HFFc6 (cell line): ENCODE data around the gene ALDH4A1. TPM values are rescaled to one million over a fixed set of nuclear protein-coding genes. Genes with fewer than 3 reads are reported as not detected.

Experiments
- DNase-seq: peaks from one replicate; pipeline ENCODE4 v3.0.0-alpha.2; 2018
- H3K27ac Mint-ChIP-seq: 2 replicates; pipeline ENCODE4 v1.8.0; 2020; ENCODE audit warnings: mild to moderate bottlenecking, mixed read lengths
- H3K27me3 Mint-ChIP-seq: 2 replicates; pipeline ENCODE4 v1.8.0; 2021; ENCODE audit warnings: mild to moderate bottlenecking, moderate library complexity, mixed read lengths; ENCODE audit not compliant: insufficient read depth
- H3K36me3 Mint-ChIP-seq: 2 replicates; pipeline ENCODE4 v1.8.0; 2021; ENCODE audit warnings: low read depth, mixed read lengths
- H3K4me1 Mint-ChIP-seq: 2 replicates; pipeline ENCODE4 v1.8.0; 2020; ENCODE audit warnings: low read depth, mixed read lengths
- H3K4me3 Mint-ChIP-seq: 2 replicates; pipeline ENCODE4 v1.8.0; 2020; ENCODE audit warnings: mild to moderate bottlenecking, moderate library complexity, mixed read lengths
- H3K9me3 Mint-ChIP-seq: 2 replicates; pipeline ENCODE4 v1.8.0; 2020; ENCODE audit warnings: mild to moderate bottlenecking, mixed read lengths
- long read RNA-seq: library from polyadenylated mRNA; unstranded; transcript quantifications from one replicate; pipeline ENCODE4 v2.0.0, GENCODE V29; 2019
- total RNA-seq, 6 experiments: library from RNA; stranded (reverse); fragmentation: NEBNext Ultra II Directional; extraction: Animal tissue kit (Norgen Biotek cat#: 25700); gene quantifications; 2 replicates in 1 of 6; 3 replicates in 5 of 6; pipeline ENCODE4 v1.2.3, GENCODE V29; 2021
- TF ChIP-seq, protein P1 (sequence below): fragments of 200-600 bp; sonication (generic); IDR thresholded peaks from 2 replicates; pipeline ENCODE4 v1.5.0; 2021; ENCODE audit warnings: antibody characterized with exemption, mild to moderate bottlenecking

The ALDH4A1 gene, protein sequence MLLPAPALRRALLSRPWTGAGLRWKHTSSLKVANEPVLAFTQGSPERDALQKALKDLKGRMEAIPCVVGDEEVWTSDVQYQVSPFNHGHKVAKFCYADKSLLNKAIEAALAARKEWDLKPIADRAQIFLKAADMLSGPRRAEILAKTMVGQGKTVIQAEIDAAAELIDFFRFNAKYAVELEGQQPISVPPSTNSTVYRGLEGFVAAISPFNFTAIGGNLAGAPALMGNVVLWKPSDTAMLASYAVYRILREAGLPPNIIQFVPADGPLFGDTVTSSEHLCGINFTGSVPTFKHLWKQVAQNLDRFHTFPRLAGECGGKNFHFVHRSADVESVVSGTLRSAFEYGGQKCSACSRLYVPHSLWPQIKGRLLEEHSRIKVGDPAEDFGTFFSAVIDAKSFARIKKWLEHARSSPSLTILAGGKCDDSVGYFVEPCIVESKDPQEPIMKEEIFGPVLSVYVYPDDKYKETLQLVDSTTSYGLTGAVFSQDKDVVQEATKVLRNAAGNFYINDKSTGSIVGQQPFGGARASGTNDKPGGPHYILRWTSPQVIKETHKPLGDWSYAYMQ
- 10 to 100 TPM; 18.3 to 24.1 (median 20.2) TPM for total RNA-seq
- long read RNA-seq, transcript ALDH4A1-202 (15 exons, 3,363 nt), result major isoform, 9 of 17 reads
- long read RNA-seq, partial matches to known transcripts, result 3 of 17 reads
- long read RNA-seq, other reads (novel, unspliced or antisense), result 5 of 17 reads

DNA sequence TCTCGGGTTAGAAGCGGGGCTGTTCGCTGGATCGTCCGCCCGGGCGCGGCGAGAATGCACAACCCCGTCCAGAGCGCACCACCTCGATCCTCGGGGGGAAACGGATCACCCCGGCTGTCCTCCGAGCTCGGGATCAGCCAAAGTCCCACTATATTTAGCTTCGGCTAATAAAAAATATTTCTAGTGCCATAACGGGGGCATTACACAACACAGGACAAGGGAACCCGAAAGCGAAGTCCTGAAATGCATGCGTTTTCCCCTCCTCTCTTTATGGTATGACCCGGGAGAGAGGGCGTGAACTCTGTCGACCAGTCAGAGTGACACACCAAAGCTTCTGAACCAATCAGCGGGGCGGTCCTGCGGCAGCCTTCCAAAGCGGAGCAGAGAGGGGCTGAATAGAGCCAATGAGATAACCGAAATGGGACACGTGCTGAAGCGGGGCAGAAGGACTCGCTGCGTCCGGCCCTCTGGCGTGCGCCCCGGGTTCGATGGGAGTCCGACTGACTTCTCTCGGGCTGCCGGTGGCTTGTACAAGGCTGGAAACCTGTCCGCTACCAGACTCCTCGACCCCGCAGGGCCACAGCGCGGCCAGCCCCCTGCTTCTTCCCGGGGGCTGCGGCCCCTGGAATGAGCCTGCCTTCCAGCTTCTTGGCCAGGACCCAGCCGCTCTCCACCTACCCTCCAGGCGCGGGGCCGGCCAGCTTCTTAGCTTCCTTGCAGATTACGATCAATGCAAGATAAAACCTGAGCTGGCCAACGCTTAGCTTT is at the start of gene ALDH4A1:
Gene ALDH4A1, minus strand, starts transcription at position 33 of the 768 bp plus-strand sequence. Its CDS starts 32 bp downstream, at position 1.
- Mint-ChIP-seq H3K9me3 (no peaks in the 10 kb centered on the region), H3K36me3 (no peaks in the 10 kb centered on the region), H3K27ac (peak within 1 kb of the TSS; percentile 99), H3K27me3 (peaks cover 1% of the 10 kb centered on the region), H3K4me1 (peaks cover 29% of the 10 kb centered on the region), H3K4me3 (peak within 1 kb of the TSS; percentile 94)
- peak; percentile 99 for DNase-seq
- TF ChIP-seq, protein P1, sequence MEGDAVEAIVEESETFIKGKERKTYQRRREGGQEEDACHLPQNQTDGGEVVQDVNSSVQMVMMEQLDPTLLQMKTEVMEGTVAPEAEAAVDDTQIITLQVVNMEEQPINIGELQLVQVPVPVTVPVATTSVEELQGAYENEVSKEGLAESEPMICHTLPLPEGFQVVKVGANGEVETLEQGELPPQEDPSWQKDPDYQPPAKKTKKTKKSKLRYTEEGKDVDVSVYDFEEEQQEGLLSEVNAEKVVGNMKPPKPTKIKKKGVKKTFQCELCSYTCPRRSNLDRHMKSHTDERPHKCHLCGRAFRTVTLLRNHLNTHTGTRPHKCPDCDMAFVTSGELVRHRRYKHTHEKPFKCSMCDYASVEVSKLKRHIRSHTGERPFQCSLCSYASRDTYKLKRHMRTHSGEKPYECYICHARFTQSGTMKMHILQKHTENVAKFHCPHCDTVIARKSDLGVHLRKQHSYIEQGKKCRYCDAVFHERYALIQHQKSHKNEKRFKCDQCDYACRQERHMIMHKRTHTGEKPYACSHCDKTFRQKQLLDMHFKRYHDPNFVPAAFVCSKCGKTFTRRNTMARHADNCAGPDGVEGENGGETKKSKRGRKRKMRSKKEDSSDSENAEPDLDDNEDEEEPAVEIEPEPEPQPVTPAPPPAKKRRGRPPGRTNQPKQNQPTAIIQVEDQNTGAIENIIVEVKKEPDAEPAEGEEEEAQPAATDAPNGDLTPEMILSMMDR, result no peak

DNA sequence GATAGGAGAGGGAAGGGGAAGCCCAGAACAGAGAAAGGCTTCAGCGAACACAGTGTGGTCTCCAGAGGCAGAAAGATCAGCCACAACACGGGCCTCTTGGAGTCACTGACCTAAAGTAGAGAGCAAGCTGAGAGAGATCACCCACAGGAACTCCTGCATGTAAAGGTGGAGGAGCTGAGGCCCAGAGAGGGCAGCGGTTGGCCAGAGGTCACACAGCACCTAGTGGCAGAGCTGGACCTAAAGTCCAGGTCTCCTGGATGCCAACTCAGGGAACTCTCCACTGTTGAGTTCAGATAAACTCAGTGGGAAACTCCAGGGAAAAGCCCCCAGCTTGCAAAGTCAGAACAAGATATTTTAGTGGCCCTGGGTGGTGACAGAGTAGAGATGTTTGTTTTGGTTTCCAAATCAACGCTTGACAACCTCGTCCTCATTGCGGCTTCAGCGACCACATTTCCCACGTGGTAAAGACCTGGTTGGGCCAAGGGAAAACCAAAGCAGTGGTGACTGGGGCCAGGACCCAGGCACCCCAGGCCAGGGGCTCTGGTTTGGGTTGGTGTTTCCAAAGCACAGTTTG is 49.5 kb upstream of the ALDH4A1 start:
- Mint-ChIP-seq H3K36me3 (no peaks in the 10 kb centered on the region; the same call in 1 of the 2 replicates), H3K4me1 (peaks cover 82% of the 10 kb centered on the region), H3K4me3 (peak overlapping the region; percentile 41), H3K27me3 (no peaks in the 10 kb centered on the region; the same call in none of the 2 replicates), H3K27ac (peak overlapping the region; percentile 97), H3K9me3 (no peaks in the 10 kb centered on the region)
- TF ChIP-seq, protein P1, result no peak
- DNase-seq, result no peak

DNA sequence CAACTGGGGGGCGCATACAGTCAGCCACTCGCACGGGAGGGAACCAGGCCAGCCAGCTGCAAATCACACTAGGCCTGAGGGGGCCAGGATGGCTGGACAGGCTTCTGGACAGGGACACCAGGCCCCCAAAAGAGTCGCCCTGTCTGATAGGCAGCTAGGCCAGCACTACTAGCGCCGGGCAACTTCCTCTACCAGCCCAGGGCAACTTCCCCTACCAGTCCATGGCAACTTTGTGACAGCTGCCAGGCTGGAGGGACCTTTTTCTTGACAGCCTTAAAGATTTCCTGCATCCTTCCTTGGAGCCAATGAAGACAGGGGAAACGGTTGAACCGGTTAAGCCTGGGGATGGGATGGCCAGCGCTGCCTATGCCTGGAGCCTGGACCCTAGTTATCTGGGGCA is 49.1 kb upstream of the ALDH4A1 start:
- Mint-ChIP-seq H3K36me3 (no peaks in the 10 kb centered on the region; the same call in 1 of the 2 replicates), H3K27ac (peak overlapping the region; percentile 97), H3K9me3 (no peaks in the 10 kb centered on the region), H3K4me3 (peak overlapping the region; percentile 85), H3K27me3 (no peaks in the 10 kb centered on the region; the same call in none of the 2 replicates), H3K4me1 (peaks cover 86% of the 10 kb centered on the region)
- TF ChIP-seq, protein P1, result no peak
- DNase-seq, result no peak

DNA sequence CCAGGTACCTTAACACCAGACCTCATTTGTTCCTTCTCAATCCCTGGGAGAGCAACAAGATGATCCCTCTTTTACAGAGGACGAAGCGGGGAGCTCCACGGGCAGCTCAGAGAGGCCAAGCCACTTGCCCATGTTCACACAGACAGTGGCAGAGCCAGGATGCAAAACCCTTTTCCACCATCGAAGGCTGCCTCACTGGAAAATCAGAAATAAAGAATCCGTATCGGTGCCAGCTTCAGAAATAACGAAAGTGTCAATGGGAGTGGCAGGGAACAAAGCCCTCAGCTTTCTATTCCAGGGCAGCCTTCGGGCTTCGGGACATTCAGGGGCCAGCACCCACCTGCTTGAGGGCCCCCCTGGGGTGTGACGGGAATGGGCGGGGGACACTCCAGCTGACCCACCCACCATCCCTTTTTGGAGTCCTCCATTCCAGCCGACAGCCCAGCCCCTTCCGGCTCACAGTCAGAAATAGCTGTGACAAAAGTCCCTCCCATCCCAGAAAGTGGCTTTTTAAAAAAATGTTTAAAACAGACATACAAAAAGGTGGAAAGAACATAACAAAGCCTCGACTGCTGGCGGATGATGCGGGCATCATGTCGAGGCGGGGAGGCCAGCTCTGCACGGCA is 48.2 kb upstream of the ALDH4A1 start:
- Mint-ChIP-seq H3K27ac (peak overlapping the region; percentile 97), H3K9me3 (no peaks in the 10 kb centered on the region), H3K27me3 (no peaks in the 10 kb centered on the region; the same call in none of the 2 replicates), H3K4me1 (peaks cover 92% of the 10 kb centered on the region), H3K36me3 (no peaks in the 10 kb centered on the region; the same call in 1 of the 2 replicates), H3K4me3 (peak overlapping the region; percentile 85)
- TF ChIP-seq, protein P1, result no peak; the same call in 1 of the 2 replicates
- no peak for DNase-seq
